ENCODE measurements around the gene DGKZ. TPM values are rescaled to one million over a fixed set of nuclear protein-coding genes. Genes with fewer than 3 reads are reported as not detected.

The DGKZ gene
- total RNA-seq, 1 experiment from 2014 or later: 68.9 TPM

DNA sequence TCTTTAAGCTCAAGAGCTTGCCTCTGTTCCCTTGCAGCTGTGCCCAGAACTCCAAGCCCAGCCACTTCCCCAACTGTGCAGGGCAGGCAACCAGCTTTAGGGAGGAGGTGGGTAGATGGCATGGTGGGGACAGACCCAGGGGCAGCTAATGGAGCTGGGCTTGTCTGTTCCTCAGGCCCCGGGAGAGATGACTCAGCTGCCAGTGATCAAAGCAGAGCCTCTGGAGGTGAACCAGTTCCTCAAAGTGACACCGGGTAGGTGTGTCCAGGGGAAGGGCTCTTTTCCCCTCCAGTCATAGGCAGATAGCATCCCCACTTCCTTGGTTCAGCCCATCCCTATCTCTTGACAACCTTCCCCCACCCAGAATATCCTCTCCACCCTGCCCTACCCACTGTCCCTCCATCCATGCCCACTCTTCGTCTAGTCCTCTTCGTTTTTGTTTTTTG lies 37.4 kb upstream of the DGKZ start:
- H3K18ac ChIP-seq (ENCODE audit: insufficient read length, low read depth, low read length): no peak overlapping the region
- H3K9ac ChIP-seq (ENCODE audit: extremely low read depth, insufficient read length, low read length): no peak overlapping the region
- WGBS (ENCODE audit: extremely low coverage, insufficient read length, low lambda C conversion rate): no CpG with 5 or more reads among the region's 4 CpGs
- H3T11ph ChIP-seq (ENCODE audit: low read length): no peak overlapping the region
- Mint-ChIP-seq H3K4me1 (peaks cover 11 to 30% of the 10 kb centered on the region in 2 experiments), H3K9me3 (no peaks in the 10 kb centered on the region), H3K36me3 (ENCODE audit: insufficient read depth in 1 of 3, low read depth in 3 of 3) (peaks cover 0 to 4% (median 0%) of the 10 kb centered on the region in 3 experiments; a peak in 2 of 7 replicates), H3K27ac (no peak overlapping the region), H3K4me3 (no peak overlapping the region; a peak in 2 of 5 replicates), H3K27me3 (ENCODE audit: low read depth) (no peaks in the 10 kb centered on the region)
- no peak overlapping the region for H2BK120ac ChIP-seq (ENCODE audit: low read depth, low read length, poor library complexity, severe bottlenecking)
- H3K79me1 ChIP-seq (ENCODE audit: insufficient read depth, low read depth, low read length, poor library complexity, severe bottlenecking): no peaks in the 10 kb centered on the region
- no peak for TF ChIP-seq CTCF (conservative IDR thresholded peaks at IDR 0.05)
- H3K14ac ChIP-seq (ENCODE audit: insufficient read depth, low read length): no peak overlapping the region
- H3K9me3 ChIP-seq (ENCODE audit: control insufficient read depth, low read depth, low read length): no peaks in the 10 kb centered on the region
- no peak overlapping the region for H4K91ac ChIP-seq (ENCODE audit: insufficient read length, low read depth, low read length)
- H2AFZ ChIP-seq (ENCODE audit: low read length): no peak overlapping the region
- no peak overlapping the region for H3K56ac ChIP-seq (ENCODE audit: insufficient read length, low read depth, low read length)
- no peak overlapping the region for H3K4me2 ChIP-seq (ENCODE audit: insufficient read depth, insufficient read length, low read length)
- H2AK5ac ChIP-seq (ENCODE audit: insufficient read length, low read length): no peak overlapping the region
- no peak overlapping the region for H2BK12ac ChIP-seq (ENCODE audit: insufficient read length, low read depth, low read length)
- H4K8ac ChIP-seq (replicated peaks; ENCODE audit: insufficient read length, low read depth, low read length): no peak overlapping the region
- H3K4ac ChIP-seq (ENCODE audit: low read depth, low read length): no peak overlapping the region
- DNase-seq: no peak
- no peaks in the 10 kb centered on the region for H4K20me1 ChIP-seq (ENCODE audit: control insufficient read depth, insufficient read depth, insufficient read length)
- H2BK15ac ChIP-seq (ENCODE audit: low read depth, low read length): no peak overlapping the region
- no peak overlapping the region for H4K5ac ChIP-seq (ENCODE audit: insufficient read length, low read depth, low read length)
- no peak overlapping the region for H2BK20ac ChIP-seq (ENCODE audit: low read depth, low read length, poor library complexity, severe bottlenecking)
- H3K79me2 ChIP-seq (ENCODE audit: insufficient read depth, low read length): no peaks in the 10 kb centered on the region
- no peak overlapping the region for H2BK5ac ChIP-seq (ENCODE audit: insufficient read length, low read length)
- no peak overlapping the region for H3K23ac ChIP-seq (ENCODE audit: insufficient read length, low read depth, low read length)
- no peaks in the 10 kb centered on the region for H3K23me2 ChIP-seq (ENCODE audit: insufficient read length, low read depth, low read length, poor library complexity, severe bottlenecking)
- H3K27me3 ChIP-seq (ENCODE audit: insufficient read depth, low read length): no peaks in the 10 kb centered on the region
- H3K27ac ChIP-seq (ENCODE audit: insufficient read length, low read depth, low read length): no peak overlapping the region
- H3K4me1 ChIP-seq (ENCODE audit: insufficient read depth, low read length): no peaks in the 10 kb centered on the region
